ENCODE data around the gene SLC16A1.

DNA sequence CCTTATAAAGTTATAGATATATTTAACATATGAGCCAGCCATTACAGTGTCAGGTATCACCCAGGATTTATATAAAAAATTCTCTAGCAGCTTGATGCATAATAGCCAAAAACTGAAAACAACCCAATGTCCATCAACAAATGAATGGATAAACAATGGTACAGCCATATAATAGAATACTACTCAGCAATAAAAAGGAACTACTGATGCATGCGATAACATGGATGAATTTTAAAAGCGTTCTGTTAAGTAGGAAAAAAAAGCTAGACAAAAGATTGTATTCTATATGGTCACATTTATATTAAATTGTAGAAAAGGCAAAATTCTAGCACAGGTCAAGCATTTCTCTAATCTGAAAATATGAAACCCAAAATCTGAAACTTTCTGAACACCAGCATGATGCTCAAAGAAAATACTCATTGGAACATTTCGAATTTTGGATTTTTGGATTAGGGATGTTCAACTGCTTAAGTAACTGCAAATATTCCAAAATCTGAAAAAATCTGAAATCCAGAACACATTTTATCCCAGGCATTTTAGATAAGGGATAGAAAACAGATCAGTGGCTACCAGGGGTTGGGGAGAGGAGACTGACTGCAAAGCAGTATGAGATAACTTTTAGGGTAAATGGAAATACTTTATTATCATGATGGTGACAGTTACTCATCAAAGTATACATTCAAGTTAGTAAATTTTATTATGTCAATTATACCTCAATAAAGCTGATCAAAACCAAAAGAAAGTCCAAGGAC is 22.0 kb downstream of the SLC16A1 start:
- TF ChIP-seq, protein P1, sequence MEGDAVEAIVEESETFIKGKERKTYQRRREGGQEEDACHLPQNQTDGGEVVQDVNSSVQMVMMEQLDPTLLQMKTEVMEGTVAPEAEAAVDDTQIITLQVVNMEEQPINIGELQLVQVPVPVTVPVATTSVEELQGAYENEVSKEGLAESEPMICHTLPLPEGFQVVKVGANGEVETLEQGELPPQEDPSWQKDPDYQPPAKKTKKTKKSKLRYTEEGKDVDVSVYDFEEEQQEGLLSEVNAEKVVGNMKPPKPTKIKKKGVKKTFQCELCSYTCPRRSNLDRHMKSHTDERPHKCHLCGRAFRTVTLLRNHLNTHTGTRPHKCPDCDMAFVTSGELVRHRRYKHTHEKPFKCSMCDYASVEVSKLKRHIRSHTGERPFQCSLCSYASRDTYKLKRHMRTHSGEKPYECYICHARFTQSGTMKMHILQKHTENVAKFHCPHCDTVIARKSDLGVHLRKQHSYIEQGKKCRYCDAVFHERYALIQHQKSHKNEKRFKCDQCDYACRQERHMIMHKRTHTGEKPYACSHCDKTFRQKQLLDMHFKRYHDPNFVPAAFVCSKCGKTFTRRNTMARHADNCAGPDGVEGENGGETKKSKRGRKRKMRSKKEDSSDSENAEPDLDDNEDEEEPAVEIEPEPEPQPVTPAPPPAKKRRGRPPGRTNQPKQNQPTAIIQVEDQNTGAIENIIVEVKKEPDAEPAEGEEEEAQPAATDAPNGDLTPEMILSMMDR (IDR thresholded peaks at IDR 0.05), result no peak
- TF ChIP-seq POLR2A (IDR thresholded peaks at IDR 0.05), result no peak

All from thyroid gland (tissue), 4 donors.